Pulmonary artery endothelial cell (primary cell): ENCODE results near the gene TPT1. TPM values are rescaled to one million over a fixed set of nuclear protein-coding genes. Genes with fewer than 3 reads are reported as not detected.
"Not testable (repeated sequence)": the region's sequence is repeated elsewhere in the genome, so short reads cannot be mapped to it uniquely, and the experiment has no call there.

ENCODE experiments used
- DNase-seq: peaks from one replicate; pipeline ENCODE4 v3.0.0-alpha.2; 2011; ENCODE audit warnings: low read depth, low spot score
- total RNA-seq: library from RNA; depleted of rRNA; stranded (reverse); fragments of >200 nt; gene quantifications from 2 replicates; pipeline ENCODE4 v1.2.3, GENCODE V29; 2014

Gene TPT1
- total RNA-seq, 1 donor from 2014 or later: 2,284 TPM

DNA sequence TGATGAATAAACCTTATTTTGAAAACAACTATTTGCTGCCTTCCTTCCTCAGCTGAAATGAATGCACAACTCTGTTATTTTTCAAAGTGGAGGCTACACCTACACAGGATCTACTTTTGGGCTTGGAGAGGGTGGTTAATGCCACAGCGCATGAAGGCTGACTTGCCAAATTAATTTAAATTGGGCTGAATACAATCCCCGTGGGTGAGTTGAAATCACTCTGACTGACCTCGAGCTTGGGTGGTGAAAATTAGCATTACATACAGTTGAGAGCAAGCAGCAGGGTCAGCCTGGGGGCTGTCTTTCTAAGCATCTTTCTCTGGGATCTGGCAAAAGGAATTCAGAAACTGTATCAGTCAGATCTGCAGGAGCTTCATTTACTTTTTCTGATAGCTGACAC lies 38.5 kb downstream of the TPT1 start:
- no peak for DNase-seq

DNA sequence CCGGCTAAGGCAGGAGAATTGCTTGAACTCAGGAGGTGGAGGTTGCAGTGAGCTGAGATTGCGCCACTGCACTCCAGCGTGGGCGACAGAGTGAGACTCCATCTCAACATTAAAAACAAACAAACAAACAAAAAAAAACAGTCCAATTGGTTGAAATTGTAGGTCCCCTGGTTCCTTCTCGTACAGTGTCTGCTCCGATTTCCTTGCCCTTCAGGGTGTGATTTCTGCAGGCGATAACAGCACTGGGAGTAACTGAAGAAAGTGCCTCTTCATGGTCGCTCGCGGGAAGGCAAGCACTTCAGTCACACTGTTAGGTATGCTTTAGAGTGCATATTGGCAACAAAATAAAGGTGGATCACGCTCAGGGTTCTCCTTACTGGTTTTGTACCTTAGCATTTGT lies 39.7 kb downstream of the TPT1 start:
- no peak for DNase-seq

DNA sequence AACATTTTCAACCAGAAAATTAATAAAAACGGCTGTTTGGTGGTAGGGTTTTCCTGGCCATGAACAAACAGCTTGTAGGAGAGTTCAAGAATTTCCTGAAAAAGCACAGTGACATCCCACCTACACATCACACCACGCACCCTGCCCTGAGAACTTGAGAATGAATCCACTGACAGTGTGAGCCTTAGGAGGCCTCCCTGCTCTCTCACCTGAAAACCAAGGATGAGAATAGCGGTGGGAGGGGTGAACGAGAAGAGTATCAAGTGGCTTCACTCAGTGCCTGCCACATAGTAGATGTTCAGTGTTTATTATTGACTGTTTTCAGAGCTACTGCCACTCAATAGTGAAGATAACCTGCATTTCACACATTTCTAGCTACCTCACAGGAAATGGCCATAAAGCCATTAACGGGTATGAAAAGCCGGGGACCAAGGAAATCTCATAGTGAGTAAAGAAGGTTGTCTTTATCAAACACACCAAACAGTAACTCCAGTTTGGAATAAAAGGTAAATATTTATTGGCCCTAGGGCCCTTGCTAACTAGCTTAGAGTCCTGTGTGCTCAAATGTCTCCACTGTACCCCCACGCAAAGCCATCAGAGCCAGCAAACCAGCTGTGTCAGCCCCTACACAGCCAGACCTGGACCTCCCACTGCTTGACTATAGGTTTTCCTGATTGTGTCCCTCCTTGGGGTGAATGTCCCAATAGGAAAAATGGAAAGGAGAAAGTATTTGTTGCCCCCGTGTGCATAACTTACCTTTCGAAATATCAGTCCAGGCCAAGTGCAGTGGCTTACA lies 40.6 kb downstream of the TPT1 start:
- no peak for DNase-seq

DNA sequence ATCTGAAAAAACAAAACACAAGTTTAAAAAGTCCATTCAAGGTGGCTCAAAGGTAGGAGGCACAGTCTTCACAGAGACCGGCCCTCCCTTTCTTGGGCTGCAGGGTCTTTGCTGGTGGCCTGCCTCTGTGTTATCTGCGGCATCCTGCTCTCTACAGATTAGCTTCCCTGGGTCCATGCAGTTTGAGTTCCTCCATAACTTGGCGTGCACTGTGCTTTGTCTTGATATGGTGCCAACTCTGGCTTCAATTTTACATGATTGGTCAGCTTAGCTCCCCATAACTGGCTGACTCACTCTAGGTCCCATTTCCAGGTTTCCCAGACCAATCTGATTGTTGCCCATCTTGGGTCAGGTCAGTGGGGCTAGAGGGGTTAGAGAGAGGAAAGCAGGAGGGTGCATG lies 41.8 kb downstream of the TPT1 start:
- DNase-seq: no peak

DNA sequence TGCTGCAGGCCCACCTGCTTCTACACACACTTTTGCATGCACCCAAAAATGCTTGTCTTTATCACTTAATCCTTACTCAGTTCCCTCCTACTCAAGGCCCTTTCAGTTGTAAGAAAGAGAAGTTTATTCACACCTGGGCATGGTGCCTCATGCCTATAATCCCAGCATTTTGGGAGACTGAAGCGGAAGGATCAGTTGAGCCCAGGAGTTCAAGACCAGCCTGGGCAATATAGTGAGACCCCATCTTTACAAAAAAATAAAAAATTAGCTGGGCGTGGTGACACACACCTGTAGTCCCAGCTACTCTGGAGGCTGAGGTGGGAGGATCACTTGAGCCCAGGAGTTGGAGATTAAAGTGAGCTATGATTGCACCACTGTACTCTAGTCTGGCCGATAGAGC lies 42.4 kb downstream of the TPT1 start:
- not testable (repeated sequence) for DNase-seq

DNA sequence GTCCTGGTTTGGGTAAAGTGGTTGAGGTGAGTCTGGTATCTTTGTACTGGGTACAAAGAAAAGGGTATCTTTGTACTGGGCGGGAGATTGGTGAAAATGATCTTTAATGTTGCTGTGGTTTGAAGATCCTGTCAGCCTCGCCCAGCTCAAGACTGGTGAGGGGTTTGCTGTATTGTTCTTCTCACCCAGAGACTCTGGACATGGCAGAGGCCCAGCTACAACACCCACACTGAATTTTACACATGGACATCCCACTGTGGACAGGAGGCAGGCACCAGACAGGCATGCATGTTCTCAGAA lies 42.8 kb downstream of the TPT1 start:
- no peak for DNase-seq

DNA sequence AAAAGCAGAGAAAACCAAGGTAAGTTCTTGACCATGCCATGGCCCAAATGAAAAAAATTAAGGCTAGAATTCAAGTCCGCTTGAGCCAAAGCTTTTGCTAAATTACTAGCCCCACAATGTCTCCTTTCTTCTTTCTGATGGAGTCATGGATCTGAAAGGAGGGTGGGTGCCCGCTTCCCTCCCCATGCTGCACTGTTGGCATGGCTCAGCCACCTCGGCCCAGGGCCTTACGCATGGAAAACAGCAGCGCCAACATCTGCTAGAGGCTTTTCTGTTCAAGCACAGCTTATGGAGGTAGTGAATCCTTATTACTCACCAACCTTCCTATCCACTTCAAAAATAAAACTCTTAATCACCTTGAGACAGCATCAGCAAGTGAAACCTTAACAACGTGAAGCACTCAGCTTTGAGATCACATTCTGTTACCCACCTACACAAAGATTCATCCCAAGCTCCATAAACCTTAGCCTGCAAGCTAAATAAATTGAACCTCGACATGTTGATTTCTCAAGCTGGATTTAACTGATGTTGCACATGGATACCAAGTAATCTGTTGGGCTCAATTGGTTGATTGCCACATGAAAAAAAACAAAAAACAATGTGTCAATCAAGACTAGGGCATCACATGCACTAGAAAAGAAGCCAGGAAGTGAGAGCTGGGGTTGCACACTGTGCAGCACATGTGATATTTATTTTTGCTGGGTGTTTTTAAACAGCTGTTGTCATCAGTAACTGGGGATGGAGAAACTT lies 43.4 kb downstream of the TPT1 start:
- no peak for DNase-seq

DNA sequence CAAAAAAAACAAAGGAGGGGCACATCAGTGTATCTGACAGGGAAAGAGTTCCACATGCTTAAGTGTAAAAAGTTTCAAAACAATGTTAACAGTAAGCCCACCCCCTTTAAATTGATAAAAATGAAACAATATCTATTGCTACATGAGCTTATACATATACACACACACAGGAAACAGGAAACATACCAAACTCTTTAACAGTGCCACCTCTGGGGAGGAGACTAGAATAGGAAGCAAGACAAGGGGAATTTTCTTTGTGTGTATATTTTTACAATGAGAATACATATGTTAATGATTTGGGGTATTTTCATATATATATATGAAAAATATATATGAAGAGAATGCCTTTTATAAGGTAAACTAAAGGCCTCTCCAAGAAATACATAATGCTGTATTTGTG lies 44.7 kb downstream of the TPT1 start:
- DNase-seq: no peak

DNA sequence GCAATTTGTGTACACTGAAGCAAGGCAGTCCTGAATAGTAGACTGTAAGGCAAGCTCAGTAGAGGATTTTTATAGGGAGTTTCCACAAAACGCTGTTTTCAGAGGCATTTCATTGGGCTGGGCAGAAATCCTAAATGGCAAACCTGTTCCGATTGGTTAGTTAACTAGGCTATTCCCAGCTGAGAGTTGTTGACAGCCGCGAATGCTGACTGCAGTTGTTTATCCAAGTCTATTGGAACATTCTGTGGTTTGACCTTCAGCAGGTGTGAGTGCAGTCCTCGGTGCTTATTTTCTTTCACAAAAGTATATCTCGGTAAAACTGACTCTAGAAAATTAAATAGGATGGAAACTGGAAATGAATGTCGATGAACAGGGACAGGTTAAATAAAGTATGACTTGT lies 45.4 kb downstream of the TPT1 start:
- DNase-seq: no peak

DNA sequence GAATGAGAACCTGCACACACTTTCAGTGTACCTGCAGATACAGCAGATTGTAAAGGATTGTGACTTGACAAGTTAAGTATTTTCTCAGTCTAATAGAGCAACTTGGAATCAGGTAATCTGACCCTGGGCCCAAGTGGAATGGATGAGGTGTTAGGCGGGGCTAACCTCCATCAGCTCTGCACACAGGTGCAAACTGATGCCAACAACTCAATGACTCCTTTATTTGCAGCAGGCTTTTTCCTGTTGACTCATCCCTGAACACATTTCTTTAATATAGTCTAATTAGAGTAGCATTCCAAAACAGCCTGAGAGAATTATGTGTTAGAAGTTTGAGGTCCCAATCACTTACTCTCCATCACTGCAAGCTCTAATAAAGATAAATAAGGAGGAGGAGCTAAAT lies 48.8 kb downstream of the TPT1 start:
- no peak for DNase-seq

DNA sequence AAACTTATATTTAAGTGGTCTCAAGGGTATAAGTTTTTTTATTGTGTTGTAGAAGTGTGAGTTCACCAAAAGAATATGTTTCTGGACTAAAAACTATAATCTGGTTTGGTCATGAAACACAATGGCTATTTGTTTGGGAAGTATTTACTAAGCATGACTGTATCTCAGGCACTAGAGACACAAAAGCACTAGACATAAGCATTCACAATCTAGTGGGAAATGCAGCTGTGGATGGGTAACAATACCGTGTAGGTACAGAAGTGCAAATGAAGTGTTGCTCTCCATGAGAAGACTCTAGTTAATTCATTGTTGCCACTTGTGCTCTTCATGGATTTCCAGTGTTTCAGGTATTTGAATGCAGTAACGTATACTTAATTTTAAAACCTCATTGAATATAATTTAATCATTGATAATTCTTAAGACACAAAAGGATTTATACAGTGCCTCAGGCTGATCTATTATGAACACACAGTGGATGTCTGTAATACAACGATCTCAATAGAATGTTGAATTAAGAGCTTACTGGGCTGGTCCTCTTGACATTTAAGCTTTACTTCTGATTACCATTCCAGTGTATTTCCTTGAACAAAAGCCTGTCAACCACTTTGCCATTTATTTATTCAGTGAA lies 50.9 kb downstream of the TPT1 start:
- no peak for DNase-seq

Other genes starting within 250 kb of the TPT1 start
- gene GTF2F2, start 220.7 kb downstream of the TPT1 start, total RNA-seq: 23.6 and 25.4 TPM in 2 replicates
- not detected in 2 replicates for gene KCTD4, start 140.1 kb downstream of the TPT1 start, total RNA-seq
- gene SLC25A30, start 77.2 kb upstream of the TPT1 start, total RNA-seq: 15.6 and 32.2 TPM in 2 replicates
- gene COG3, start 123.8 kb upstream of the TPT1 start, total RNA-seq: 30.8 and 33.2 TPM in 2 replicates